IPS DF 4.7 (cell line): Measurements from ENCODE around the gene UBE2I.
"Not testable (repeated sequence)": the region's sequence is repeated elsewhere in the genome, so short reads cannot be mapped to it uniquely, and the experiment has no call there.

Source experiments
- DNase-seq: peaks from one replicate; pipeline ENCODE4 v3.0.0-alpha.2; 2013; ENCODE audit warnings: low spot score; ENCODE audit errors: extremely low read depth

Gene UBE2I

DNA sequence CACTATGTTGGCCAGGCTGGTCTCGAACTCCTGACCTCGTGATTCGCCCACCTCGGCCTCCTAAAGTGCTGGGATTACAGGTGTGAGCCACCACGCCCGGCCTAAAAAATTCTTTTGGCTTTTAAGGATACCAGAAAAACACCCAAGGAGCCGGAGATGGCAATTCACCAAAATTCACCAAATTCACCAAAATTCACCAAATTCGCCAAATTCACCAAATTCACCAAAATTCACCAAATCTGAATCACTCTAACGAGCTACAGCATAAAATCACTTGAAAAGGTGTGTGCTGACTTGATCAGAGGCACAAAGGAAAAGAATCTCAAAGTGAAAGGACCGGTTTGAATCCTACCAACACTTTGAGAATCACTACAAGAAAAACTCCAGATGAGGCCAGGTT is 19.5 kb downstream of the UBE2I start:
- not testable (repeated sequence) for DNase-seq

DNA sequence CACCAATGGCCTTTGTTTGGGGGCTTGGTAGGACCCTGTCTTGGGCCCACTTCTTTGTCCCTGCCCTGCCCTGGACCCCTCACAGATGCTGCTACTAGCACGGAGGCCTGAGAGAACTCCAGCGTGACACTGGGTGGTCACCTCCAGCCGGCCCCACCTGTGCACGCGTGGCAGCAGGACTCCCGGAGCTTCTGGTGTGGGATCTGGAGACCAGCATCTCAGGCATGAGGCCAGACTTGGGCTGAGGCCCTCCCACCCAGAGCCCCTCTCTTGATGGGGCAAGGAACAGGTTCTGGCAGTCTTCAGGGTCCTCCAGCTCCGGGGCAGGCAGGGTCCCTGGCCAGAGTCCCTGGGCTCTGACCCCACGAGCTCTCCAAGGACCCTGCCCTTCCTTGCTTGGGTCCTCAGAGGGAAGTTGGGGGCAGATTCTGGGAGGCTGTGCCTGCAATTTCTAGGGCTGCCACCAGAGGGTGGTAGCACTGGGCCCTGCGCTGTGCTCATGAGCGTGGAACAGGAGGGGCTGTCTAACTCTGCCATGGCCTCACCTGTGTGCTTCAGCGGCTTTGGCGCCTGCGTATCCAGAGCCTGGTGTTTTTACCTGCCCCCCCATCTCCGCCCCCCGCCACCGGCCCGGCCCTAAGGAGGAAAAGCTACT is 21.0 kb downstream of the UBE2I start:
- DNase-seq = no peak

DNA sequence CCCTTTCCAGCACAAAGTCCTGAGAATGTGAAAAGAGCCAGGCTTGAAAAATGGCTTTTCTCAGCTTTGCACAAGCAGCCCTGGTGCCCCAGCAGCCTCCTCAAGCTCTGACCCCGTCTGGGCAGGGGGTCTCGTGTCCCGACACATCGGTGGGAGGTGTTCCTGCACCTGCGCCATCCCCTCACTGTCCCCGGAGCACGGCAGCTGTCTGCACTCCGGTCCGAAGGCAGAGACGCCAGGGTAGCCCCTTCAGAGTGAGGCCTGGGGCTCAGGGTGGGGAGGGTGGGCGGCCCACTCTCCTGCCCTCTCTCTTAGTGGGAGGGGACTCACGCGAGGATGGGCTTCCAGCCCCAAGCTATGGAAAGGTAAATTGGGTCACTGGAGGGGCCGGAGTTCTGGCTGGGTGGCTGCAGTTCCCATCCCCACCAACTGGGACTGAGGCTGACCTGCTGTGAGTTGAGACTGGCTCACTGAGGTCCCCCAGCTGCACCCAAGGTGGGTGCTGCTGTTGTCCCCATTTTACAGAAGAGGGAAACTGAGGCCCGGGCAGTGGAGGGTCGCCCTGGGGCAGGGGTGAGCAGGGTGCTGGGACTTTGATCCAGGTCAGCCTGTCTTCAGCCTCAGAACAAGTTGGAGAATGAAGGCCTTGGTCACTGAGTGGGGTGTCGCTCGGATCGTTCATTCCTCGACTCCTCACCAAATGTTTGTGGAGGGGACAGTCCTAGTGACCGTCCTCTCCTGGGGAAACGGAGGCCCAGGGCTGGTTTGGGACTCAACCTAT is 21.7 kb downstream of the UBE2I start:
- no peak for DNase-seq

DNA sequence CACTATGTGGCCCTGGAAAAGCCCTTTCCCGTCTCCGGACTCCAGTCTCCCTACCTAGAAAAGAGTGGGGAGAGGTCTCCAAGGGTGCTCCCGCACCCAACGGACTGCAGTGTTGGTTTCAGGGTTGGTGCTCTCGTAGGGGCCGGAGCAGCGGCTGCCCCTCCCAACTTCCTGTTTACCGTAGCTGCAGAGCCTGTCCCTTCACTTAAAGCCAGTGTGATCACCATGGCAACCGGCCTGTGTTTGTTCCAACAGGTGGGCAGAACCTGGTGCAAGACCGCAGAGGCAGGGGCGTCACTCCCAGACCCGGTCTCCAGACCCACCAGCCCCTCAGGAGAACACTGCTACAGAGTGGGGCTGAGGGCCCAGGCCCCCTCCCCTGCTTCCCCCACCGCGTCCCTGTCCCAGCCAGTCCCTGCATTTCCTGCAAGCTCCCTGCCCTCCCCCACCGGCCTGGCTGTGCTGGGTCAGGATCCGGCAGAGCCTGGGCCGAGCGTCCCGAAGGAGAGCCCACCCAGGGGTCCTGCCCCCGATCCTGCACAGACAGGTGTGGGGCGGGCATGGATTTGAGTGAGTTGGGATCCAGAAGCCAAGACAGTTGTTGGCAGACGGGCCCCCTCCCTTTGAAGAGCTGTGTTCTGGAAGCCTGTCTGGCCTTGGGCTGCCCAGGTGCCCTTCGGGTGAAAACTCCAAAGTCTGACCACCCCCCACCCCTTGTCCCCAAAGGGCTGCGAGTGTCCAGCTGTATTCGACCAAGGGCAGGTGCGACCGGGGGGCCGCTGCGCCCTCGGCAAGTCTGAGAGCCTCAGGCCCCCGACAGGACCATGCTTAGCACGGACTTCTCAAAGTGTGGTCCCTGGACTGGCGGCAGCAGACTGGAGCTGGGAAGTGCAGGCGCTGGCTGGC is 22.5 kb downstream of the UBE2I start:
- DNase-seq = peak; percentile 86

DNA sequence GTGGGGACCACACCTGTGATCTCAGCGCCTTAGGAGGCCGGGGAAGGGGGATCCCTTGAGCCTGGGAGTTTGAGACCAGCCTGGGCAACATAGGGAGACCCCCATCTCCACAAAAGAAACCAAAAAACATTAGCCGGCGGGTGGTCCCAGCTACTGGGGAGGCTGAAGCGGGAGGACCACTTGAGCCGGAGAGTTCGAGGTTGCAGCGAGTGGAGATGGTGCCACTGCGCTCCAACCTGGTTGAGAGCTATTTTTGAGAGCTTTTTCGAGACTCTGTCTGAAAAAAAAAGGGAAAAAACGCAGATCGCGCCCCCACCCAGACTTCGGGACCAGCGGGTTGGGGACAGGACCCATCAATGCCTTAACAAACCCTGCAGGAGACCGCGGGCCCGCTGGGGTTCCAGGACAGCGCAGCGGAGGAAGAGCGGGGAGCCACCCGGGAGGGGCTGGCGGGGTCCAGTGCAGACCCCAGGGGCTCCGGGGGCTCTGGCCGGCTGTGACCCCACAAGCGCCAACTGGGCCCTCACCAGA is 23.2 kb downstream of the UBE2I start:
- DNase-seq = no peak

DNA sequence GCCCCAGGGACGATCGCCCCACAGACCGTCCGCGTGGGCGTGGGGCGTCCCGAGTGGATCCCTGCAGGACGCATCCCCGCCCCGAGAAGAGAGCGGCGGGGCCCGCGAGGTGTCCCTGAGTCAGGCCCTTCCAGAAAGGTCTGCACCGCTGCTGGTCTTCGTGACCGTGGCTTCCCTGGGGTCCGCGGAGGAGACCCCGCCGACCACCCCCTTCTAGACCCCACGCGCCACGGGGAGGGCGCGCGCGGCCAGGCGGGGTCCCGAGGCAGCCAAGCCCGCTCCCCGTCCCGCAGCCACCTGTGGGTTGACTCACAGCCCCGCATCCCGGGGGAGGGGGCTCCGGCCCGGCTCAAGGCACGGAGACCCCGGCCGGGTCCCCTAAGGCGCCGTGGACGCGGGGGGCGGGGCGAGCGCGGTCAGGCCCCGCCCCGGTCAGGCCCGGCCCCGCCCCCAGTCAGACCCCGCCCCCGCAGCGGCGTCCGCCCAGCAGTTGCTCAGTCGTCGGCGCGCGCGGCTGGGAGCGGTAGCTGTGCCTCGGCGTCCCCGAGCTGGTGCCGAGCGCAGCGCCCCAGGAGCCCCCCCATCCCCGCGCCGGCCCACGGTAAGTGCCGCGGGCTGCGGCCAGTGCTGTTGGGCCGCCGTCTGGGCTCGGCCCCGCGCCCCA is 23.8 kb downstream of the UBE2I start, which contains the start of gene BAIAP3:
Gene BAIAP3, plus strand, starts transcription at position 497 of the 664 bp plus-strand sequence. CDS start 4,905 bp downstream, outside the sequence.
- DNase-seq = no peak

DNA sequence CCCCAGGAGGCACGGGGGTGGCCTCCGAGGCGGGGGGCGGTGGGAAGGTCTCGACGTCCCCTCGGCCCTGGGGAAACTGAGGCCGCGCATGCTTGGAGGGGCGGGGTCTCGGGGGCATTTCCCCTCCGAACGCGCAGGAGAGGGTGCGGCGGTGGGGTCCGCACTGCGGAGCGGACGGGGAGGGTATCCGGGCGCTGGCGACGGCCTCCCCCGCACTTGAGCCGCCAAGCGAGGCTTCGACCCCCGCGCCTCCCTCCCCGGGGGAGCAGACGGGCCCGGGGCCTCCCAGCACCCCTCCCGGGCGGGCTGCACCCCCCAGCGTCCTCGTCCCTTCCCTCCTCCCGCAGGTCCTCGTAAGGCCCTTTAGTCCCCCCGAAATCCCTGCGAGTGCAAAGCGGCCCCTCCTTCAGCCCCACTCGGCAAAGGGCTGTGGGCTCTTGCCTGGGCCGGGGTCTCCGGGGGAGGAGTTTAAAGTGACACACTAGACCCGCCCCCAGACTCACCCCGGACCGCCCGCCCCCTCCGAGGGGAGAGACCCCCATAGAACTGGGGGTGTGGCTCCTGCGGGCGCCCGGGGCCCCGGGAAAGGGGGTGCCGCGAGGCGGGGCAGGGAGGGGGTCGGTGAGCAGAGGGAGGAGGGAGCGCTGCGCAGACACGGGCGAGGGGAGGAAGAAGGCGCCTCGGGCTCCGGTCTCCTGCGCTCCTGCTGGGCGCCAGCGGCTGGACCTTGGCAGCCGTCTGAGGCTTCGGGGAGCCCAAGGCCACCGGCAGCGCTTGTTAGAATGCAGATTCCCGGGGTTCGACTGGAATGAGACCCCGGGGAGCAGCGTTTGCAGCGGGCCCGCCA is 24.6 kb downstream of the UBE2I start:
- no peak for DNase-seq

DNA sequence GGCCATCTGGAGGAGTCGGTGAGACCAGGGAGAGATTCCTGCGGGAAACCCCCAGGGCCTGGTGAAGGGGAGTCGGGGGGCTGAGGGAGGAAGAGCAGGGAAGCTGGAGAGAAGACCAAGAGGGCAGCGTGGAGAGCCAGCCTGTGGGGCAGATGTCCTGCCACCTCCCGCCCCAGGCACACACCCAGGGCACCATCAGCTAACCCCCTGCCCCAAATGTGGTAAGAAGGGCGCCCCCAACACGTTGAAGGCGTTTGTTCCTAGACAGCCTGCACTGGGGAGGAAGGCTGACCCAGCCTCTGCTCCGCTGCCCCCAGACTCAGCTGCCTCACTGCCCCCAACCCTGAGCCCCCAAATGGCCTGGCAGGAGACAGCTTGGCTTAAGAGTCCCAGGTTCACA is 25.3 kb downstream of the UBE2I start:
- no peak for DNase-seq

DNA sequence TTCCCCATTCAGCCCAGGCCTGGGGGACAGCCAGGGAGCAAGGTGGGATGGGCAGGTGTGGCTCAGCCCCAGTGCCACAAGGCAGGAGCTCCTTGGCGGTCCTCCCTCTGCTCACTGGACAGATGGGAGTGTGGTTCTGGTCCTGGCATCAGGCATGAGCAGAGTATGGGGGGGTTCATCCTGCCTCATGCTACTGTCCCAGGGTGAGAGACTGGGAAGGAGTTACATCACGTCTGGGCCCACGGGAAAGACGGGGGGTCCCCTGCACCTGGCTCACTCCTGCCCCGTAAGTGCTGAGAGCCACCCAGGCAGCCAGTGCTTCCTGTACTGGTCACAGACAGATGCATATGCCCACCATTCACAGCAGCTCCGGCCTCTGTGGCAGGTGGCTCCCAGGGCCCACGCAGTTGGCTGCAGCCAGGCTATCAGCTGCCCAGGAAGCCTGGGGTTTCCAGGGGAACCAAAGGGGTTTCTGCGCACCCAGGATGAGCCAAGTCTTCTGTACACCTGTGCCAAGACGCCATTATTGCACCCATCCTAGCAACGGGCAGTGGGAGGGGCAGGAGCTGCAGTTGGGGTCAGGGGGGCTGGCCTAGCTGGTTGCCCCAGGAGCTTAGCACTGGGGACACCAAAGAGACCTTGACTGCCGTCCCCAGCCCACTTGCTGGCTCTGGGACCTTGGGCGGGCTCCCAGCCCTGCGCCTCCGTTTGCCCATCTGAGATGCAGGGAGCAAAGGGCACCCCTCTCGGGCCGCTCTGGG is 26.0 kb downstream of the UBE2I start:
- no peak for DNase-seq

DNA sequence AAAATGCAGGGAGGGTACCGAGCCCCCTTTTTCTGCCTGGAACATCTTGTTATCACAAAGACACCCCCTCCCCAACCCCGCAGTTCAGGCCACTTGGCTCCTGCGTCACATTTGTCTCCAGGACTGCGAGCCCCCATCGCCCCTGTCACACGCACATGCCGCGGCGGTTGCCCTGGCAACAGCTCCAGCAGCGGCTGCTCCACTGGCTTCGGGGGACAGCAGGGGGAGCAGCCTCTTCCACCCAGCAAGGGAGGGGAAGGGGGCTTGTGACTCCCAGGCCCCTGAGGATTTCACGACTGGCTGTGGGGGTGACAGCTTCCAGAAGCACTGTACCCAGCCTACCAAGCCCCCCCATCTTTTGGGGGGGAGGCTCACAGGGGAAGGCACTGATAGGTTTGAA is 26.6 kb downstream of the UBE2I start:
- DNase-seq = no peak

DNA sequence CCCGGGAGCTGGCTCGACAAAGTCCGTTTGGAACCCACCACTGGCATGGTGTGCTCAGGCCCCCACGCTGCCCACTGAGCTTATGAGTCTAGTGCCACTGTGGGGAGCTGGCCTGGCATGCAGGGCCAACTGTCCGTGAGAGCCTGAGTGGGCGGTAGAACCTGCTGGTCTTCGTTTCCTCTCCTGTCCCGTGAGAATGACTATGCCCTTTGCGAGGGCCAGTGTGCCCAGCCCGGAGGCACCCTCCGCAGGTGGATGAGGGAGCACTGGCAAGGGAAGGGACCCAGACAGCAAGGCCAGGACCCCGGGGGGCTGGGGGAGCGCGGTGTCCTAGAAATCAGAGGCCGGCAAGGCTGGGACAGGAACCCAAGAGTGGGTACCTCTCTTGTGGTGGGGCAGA is 27.2 kb downstream of the UBE2I start:
- no peak for DNase-seq

DNA sequence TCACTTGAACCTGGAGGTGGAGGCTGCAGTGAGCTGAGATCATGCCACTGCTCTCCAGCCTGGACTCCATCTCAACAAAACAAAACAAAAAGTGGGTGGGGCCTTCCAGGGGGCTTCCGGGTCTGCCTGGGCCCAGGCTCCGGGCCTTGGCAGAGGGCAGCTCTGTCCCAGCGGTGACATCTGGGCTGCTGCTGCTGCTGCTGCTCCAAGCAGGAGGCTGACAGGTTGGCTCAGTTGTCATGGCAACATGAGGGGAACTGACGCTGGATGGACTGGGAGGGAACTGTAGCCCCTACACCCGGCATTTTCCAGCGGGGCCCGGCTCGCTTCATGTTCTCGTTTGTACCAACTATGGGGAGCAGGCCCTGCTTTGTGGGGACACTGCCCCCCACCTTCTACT is 28.1 kb downstream of the UBE2I start:
- DNase-seq = no peak

DNA sequence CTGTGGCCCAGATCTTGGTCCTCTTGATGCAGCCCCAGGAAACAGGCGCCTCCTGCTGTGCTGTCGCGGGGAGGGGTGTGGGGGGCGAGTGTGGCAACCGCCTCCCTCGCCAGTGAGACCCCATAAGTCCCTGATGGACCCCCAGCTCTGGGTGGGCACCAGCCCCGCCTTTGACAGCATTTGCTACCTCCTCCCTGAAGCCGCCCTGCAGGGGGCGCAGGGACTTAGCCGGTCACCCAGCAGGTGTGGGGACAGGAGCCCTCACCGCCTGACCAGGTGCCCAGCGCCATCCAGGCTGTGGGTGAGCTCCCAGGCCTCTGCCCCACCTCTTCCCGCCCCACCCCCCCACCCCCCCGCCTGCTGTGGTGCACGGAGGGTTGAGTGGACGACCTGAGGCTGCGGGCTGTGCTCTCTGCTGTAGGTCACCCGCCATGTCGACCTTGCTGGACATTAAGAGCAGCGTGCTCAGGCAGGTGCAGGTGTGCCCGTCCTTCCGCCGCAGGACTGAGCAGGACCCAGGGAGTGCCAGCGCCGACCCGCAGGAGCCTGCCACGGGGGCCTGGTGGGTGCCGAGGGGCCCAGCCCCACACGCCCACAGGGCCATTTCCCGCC is 28.8 kb downstream of the UBE2I start:
- DNase-seq = no peak

DNA sequence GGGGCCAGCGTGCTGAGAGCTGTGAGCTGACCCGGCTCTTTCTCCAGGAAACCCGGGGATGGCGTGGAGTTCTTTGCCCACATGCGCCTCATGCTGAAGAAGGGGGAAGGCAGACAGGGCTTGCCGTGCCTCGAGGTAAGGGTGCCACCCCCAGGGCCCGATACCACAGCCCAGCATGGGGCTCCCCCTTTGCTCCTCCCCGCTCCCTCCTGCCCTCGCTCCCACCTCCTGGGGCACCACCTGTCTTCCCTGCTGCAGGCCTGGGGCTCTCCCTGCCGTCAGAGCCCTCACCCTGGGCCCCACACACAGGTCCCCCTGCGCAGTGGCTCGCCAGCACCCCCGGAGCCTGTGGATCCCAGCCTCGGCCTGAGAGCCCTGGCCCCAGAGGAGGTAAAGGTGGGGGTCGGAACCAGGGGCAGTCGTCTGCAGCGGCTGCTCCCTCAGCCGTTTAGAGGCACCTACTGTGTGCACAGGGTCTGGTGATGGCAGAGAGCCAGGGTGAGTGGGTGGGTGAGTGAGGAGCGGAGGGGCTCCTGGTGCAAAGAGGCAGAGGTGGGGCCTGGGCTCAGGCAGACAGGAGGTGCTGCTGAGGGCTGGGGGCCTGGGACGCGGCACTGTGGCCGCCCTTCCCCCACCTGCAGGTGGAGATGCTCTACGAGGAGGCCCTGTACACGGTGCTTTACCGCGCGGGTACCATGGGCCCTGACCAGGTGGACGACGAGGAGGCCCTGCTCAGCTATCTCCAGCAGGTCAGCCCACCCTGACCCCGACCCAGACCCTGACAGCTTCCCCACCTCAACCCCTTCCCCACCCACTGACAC is 29.6 kb downstream of the UBE2I start:
- no peak for DNase-seq

DNA sequence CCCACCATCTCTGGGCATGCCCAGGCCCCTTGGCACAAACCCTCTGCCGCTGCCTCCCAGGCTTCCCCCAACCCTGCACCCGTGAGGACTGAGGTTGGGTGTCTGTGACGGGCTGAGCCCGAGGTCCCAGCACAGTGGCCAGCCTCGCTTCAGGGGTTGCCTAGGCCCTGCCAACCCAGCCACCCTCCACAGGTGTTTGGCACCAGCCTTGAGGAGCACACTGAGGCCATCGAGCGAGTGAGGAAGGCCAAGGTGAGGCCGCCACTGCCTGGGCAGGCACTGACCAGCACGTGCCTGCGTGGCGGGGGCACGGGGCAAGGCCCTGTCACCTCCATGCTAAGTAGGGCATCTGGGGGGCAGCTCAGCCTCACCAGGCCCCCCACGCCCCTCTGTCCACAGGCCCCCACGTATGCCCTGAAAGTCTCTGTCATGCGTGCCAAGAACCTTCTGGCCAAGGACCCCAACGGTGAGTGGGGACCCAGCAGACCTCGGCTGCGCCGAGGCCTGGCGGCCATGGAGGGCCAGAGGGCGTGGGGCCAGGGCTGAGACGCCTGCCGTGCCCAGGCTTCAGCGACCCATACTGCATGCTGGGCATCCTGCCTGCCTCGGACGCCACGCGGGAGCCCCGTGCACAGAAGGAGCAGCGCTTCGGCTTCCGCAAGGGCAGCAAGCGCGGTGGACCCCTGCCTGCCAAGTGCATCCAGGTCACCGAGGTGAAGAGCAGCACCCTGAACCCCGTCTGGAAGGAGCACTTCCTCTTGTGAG is 31.5 kb downstream of the UBE2I start:
- no peak for DNase-seq

DNA sequence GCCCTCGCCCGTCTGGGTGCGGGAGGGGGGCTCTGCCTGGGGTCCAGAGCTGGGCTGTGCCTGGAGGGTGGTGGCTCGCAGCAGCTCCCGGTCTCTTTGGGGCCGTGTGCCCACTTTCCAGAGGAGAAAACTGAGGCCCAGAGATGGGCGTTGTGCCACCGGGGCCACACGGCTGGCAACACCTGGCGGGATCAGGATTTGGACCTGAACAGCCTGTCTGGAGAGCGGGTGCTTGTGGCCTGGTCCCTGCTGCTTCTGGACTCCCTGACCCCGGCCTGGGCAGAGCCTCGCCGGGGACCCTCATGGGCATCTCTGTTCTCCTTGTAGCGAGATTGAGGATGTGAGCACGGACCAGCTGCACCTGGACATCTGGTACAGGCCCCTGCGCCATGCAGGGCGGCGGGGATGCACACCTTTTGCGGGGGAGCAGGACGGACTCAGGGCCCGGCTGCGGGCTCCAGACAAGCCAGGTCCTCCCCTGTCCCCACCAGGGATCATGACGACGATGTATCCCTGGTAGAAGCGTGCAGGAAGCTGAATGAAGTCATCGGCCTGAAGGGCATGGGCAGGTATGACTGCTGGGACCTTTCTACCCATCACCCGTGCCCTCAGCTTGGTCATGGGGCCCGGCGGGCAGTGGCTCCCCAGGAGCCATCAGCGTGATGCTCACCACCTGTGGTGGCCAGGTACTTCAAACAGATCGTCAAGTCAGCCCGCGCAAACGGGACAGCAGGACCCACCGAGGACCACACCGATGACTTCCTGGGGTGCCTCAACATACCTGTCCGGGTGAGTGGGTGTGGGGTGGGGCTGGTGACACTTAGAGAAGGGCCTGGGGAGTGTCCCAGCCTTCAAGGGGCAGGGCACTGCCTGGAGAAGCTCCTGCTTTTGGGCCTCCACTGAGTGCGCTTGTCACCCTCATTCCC is 32.3 kb downstream of the UBE2I start:
- no peak for DNase-seq
